HG03457 (cell line): ENCODE results near the gene WFDC5.
"Not testable (repeated sequence)": the region's sequence is repeated elsewhere in the genome, so short reads cannot be mapped to it uniquely, and the experiment has no call there.

Source experiments
- ATAC-seq: cut with Tn5 transposase; IDR thresholded peaks from one replicate; pipeline ENCODE4 v1.9.1; 2021; ENCODE audit warnings: moderate number of reproducible peaks; ENCODE audit not compliant: unreplicated experiment

WFDC5 gene

DNA sequence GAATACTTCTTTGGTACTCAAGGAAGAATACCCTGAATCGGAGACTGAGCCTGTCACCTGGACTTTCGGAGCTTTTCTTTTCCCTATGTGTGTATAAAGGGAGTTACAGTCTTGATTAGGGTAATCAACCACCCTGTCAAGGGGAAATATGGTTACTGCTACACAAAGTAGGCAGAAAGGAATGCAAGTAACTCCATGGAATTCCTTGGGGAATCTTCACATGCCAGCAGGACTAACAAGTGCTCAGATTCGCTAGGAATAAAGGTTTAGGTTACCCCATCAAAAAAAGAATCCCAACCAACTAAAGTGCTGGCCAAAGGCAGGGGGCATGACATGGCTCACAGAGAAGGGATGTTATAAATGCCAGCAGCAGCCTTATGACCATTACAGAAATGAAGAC is 24.5 kb downstream of the WFDC5 start:
- ATAC-seq: no peak

DNA sequence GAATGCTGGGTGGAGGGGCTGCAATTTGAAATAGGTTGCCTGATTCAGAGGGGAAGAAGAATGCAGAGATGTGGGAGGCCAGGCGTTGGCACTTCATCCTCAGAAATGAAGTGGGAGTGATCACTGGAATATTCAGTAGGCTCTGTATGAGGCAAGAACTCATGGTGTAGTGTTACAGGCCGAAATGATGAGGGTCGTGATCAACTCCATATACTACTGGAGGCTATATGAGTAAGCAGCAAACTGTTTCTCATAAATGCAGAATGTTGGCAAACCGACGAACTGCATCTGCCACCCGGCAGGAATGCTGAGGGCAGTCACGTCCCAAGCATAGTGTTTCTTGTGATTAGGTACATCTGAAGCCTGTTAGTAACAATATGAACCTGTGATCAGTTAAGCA is 26.7 kb downstream of the WFDC5 start:
- ATAC-seq: no peak

DNA sequence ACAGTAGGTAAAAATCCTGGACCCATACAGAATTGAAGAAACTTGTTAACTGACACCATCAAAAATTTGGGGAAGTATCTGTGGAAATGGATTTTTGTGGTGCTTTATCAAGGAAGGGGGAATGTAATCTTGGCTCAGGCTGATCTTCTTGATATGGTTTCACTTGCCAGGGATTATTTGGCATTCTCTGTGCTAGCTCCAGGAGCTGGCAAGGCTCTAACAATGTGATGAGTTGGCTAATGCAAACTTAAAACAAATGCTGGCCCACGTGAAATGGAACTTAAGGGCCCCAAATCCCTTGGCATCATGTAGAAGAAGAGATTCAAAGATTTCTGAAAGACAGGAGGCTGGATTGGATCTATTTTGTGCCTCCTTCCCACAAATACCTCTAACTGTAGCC is 27.2 kb downstream of the WFDC5 start:
- no peak for ATAC-seq

DNA sequence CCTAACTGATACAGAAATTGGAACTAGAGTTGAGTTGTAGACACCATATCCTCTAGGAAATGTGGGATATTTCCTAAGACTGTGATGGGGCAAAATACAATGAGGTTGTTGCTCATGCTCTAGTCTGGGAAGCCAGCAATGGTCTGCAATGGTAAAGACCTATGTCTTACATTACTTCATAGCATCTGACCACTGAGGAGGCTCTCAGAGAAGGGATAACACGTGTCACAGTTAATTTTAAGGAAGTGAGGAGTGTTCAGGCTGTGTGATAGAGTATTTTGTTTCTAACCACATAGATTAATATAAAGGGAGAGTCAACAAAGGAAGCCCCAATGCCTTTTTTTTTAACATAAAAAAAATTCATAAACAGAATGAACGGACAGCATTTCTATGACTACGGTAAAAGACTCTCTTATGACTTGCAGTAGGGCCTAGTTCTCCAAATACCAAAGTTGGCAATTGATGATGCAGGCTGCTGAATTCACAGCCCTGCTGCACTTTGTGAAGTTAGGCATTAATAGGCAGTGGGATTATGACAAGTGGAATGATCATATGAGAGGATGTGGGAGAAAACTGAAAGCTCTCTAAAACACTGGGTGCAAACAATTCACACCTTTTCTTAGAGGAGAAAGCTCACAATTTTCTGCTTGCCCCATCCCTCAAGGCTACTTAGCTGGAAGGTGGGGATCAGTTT is 27.7 kb downstream of the WFDC5 start:
- no peak for ATAC-seq

DNA sequence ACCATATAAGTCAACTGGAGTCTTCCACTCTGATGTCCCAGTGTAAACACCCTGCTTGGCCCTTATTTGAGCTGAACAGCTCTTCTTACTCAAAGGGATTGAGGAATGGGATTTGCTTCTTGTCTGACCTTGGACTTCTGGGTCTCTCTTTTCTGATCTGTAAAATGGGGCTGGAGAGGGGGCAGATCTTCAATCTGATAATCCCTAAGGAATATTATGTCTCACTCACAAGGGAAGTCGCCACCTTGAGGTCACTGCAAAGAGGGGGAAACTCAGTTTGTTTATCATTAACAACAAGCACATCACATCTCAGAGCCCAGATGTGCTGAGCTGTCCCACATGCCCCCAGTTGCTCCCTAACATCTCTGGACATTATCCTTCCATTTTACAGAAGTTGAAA is 29.1 kb downstream of the WFDC5 start:
- ATAC-seq: no peak

DNA sequence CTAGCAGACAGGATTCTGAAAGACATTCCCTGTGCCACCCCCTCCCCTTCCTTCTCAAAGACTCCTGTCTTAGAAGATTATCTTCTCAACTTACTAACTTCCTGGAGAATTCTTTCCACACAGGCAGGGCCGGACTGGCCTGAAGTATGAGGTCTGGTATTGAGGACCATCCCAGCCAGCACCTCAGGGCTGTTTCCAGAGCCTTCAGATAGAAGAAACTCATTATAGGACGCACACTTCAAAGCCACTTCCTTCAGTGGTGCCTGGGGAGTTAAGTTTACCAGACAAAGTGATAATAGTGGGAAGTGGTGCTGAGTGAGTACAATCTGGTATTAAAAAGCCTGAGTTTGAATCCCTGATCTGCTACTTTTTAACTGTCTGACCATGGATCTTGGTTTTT is 29.7 kb downstream of the WFDC5 start:
- ATAC-seq: no peak

DNA sequence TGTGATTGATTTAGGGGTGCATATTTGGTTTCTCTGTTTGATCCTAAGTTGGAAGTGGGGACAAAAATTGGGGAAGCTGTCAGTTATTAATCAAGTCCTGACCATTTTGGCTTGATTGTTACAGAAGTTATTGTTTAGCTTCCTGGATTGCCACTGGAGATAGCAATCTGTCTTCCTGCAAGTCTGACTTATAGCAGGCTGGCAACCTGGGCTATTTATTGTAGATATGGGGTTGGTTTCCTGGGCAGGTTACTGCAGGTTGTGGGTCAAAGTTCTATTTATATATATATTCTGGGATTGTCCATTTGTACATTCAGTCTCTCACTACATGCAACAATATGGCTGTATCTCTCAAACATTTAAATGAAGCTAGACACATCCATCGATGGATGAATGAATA is 31.8 kb downstream of the WFDC5 start:
- no peak for ATAC-seq

DNA sequence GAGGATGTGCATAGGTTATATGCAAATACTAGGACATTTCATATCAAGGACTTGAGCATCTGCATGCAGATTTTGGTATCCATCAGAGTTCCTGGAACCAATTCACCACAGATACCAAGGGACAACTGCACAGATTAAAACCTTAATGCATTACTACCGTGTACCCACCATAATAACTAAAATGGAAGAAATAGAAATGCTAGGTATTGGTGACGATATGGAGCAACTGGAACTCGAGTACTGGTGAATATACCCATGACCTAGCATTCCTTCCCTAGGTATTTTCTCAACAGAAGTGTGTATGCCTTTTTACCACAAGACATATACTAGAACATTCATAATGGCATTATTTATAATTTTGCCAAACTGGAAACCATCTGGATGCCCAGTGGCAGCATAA is 32.5 kb downstream of the WFDC5 start:
- no peak for ATAC-seq

DNA sequence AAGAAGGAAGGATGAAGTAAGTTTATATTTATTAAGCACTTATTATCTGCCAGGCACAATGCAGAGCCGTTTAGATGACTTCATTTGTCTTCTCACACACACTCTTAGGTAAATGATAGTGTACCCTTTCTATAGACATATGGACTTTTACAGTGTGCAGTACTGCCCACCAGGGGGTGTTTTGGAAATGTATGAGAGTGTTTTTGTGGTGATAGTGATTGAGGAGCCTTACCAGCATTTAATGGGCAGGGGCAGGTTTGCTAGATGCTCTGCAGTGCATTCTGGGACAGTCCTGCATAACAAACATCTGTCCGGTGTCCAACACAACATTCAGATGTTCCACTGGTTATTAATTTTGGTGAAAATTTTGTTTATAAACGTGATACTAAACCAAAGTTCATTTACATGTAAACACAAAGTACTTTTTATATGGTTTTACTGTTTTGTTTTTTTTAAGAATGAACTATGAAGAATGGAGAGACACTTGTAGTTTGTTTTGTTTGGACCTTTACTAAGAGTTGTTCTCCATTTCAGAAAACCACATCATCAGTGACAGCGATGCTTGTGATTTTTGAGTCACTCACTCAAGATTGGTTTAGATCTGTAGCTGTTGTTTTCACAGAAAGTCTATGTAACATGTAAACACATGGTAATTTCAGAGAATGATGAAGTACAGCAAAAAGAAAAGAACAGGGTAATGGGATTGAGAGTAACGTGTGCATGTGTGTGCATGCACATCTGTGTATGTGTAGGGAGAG is 33.9 kb downstream of the WFDC5 start:
- no peak for ATAC-seq

DNA sequence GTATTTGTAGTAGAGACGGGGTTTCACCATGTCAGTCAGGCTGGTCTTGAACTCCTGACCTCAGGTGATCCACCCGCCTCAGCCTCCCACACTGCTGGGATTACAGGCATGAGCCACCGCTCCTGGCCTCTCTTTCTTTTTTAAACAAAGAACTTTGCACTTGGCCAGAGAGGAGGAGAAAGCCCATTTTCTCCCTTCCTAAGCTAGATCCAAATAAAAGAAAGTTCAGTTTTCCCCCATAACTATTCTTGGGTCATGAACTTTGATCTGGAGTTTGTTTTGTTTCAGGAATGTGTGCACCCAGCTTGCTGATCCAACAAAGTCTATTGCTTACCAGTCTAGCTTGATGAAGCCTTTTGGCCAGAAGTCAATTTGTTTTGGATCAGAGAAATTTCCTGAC is 37.4 kb downstream of the WFDC5 start:
- ATAC-seq: no peak

DNA sequence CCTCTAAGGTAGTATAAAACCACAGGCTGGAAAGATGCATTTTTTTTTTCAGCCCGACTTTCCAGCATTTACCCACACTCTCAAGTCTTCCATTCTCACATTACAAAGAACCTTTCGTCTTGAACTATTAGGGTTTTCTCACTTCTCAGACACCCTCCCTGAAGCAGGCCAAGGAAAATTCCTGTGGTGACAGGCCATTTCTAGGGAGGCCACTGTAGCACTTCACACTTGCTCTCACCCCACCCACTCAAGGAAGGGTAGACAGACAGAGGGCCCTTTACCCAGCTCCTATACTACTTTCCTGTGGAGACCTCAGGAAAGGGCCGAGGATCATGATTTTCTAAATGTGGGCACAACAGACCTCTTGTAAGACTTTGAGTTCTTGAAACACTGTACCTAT is 41.8 kb downstream of the WFDC5 start:
- ATAC-seq: no peak

DNA sequence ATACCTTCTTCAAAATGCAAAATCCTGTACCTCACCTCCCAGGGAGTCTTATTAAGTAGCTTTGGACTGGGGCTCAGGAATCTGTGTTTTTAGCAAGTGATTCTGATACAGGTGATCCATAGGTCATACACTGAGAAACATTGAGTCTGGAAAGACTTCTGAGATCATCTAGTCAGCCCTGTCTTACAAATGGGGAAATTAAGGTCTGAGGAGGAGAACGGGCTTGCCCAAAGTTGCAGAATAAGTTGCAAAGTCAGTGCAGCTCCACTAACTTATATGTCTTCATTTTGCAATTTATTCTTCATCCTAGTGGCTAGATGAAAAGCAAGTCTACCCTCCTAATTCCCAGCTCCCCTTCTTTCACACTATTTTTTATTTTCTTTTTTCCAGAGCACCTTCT is 42.9 kb downstream of the WFDC5 start:
- ATAC-seq: no peak

DNA sequence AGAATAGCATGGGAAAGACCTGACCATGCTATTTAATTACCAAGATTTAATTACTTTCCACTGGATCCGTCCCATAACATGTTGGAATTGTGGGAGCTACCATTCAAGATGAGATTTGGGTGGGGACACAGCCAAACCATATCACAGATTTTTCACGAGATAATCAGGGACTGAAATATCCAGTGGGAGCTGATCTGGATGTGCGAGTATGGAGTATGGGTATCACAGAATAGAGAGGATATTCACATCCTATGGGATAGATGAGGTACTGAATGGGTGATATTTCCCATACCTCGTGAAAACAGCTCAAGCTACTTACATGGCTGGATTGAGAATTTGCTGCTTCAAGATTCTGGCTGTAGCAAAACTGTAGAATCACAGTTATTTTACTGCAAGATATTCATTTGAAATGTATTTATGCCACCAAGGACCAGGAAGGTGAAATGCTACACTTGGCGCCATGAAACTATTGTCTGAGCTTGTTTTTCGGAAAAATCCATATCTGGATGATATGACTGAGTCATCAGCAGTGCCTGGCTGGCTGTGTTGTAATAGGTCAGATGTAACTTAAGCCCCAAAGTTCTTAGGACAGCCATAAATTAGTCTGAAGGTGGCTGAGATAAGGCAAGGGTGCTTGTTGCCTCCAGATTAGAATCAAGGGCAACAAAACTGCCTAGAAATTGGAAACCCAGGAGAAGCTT is 43.9 kb downstream of the WFDC5 start:
- ATAC-seq: no peak

DNA sequence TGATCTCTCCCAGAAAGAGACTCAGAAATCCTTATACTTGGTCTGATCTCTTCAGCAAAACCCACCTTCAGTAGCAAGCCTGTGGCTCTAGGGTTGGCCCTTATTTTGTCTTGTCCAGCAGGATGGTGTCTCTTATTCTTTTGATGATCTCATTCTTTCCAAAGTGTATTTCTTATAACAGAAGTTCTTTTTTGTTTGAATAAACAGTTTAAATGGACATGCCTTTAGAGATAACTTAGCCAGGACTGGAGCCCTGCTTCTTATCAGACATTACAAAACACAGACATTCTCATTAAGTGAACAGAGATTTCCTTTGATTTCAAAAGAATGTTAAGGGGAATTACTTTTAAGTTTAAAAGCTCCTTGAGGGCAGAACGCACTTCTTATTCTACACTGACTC is 45.7 kb downstream of the WFDC5 start:
- ATAC-seq: no peak

DNA sequence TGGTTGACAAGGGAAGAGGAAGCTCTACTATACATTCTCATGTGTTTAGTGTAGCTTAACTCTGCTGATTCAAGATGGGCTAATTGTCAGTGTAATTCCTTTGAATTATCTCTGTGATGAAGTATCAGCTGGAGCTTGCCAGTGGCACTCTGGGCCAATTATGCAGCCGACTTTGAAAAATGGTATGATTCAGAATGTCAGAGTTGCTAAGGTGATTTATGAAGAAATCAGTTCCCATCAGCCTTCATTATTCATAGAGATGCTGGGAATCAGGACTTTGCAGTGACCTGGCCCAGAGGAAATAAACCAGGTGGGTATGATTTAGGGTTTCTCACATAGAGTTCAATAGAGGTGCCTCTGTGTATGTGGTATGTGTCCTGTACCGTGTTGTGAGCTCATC is 47.4 kb downstream of the WFDC5 start:
- no peak for ATAC-seq

DNA sequence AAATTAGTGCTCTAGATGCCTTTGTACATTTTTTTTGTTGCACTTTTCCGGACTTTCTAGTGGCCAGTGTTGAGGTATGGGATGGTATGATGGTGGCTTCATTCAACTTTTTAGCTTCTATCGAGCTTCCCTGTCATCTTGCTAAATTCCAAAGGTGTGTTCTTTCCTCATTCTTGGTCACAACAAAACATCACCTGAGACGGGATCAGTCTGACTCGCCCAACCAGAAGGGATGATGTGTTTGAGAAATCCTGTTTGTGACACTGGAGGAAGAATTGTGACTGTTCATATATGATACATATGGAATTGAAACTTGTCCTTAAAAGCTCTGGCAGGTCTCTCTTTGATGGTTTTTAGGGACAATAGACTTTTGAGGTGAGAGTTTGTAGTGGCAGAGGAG is 47.9 kb downstream of the WFDC5 start:
- no peak for ATAC-seq

DNA sequence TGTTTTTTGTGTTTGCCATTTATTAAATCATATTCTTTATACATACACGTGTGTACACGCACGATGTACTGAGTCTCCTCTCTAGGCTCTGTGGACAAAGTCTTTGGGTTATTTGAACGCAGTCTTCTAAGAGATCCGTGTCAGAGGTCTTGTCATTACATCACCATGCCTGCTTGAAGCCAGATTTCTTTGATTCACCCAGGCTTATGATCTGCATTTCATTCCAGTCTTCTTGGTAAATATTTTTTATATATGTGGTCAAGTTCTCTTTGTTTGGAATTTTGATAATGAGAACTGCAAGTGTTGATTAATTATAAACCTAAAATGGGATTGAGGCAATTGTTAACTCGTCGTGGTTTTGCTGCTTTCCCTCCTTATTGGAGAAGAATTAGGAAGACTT is 48.6 kb downstream of the WFDC5 start:
- ATAC-seq: no peak

DNA sequence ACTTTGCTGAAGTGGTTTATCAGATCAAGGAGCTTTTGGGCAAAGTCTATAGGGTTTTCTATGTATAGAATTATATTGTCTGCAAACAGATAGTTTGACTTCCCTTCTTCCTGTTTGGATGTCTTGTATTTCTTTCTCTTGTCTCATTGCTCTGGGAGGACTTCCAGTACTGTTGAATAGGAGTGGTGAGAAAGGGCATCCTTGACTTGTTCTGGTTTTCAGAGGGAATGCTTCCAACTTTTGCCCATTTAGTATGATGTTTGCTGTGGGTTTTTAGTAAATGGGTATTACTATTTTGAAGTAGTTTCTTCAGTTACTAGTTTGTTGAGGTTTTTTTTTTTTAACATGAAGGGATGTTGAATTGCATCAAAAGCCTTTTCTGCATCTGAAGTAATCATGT is 50.2 kb downstream of the WFDC5 start:
- ATAC-seq: no peak

DNA sequence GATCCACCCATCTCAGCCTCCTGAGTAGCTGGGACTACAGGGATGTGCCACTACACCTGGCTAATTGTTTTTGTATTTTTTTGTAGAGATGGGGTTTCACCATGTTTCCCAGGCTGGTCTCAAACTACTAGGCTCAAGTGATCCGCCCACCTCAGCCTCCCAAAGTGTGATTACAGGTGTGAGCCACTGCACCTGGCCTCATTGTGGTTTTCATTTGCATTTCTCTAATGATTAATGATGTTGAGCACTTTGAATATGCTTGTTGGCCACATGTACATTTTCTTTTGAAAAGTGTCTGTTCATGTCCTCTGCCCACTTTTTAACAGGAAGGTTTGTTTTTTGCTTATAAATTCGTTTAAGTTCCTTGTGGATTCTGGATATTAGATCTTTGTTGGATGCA is 51.9 kb downstream of the WFDC5 start:
- ATAC-seq: not testable (repeated sequence)

DNA sequence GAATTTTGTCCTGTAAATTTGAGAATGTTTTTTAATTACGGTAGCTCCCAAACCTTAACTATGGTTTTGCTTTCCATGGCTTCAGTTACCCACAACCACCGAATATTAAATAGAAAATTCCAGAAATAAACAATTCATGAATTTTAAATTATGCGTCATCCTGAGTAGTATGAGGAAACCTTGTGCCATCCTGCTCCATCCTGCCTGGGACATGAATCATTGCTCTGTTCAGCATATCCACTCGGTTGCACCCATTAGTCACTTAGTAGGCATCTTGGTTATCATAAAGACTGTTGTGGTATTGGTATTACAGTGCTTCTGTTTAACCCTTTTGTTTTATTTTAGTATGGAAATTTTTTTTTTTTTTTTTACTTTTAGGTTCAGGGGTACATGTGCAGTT is 53.7 kb downstream of the WFDC5 start:
- ATAC-seq: no peak

DNA sequence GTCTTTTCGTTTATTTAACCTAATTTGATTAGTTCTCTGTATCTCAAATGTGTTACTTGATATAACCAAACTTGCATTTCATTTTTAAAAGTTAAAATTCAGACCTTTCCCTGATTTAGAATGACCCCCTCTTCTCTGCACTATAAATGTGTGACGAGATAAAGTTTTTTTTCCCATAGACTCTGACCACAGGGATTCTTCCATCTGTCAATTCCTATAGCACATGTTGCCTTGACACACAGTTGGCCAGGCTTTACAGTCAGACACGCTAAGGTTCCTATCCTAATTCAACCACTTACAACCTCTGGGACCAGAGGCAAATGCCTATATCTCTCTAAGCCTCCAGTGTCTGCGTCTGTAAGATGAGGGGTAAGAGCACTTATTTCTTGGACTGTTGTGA is 54.7 kb downstream of the WFDC5 start:
- no peak for ATAC-seq
